ENCODE data around the gene TSPY9.
"Not testable (repeated sequence)": the region's sequence is repeated elsewhere in the genome, so short reads cannot be mapped to it uniquely, and the experiment has no call there.

Gene TSPY9

GRCh38 chrY:9486967-9487366 lies at the start of gene TSPY9:
Gene TSPY9, plus strand, starts transcription at chrY:9487267. Its CDS starts 46 bp downstream, at chrY:9487313.
- ATAC-seq: not testable (repeated sequence)

- not testable (repeated sequence) for ATAC-seq
Observed at GRCh38 chrY:9466655-9467054, 20.4 kb upstream of the TSPY9 start, which contains the start of gene TSPY1. Gene TSPY1, plus strand, starts transcription at chrY:9466955. Its CDS starts 46 bp downstream, at chrY:9467001.

GRCh38 chrY:9504396-9504795 lies 17.3 kb downstream of the TSPY9 start:
- not testable (repeated sequence) for ATAC-seq

GRCh38 chrY:9516287-9516686 lies 29.2 kb downstream of the TSPY9 start:
- ATAC-seq: not testable (repeated sequence)

GRCh38 chrY:9527580-9527979 lies 40.5 kb downstream of the TSPY9 start, which contains the start of gene TSPY10:
Gene TSPY10, plus strand, starts transcription at chrY:9527880. Its CDS starts 46 bp downstream, at chrY:9527926.
- not testable (repeated sequence) for ATAC-seq

All from SK-N-SH treated with all-trans-retinoic acid at 6 μM for 48 hours (cell line).